GM12872 (cell line): ENCODE results near the gene FLVCR2.

Experiments
- CTCF ChIP-seq: IDR thresholded peaks from 3 replicates; pipeline ENCODE4 v1.5.1; 2011; ENCODE audit warnings: low read depth, mild to moderate bottlenecking, low read length, moderate library complexity; ENCODE audit not compliant: insufficient read depth

Gene FLVCR2

GRCh38 chr14:75547552-75548250 lies 30.7 kb upstream of the FLVCR2 start:
- no peak for TF ChIP-seq CTCF

GRCh38 chr14:75548544-75548943 lies 29.9 kb upstream of the FLVCR2 start:
- no peak for TF ChIP-seq CTCF

- no peak for TF ChIP-seq CTCF
These were observed 29.3 kb upstream of the FLVCR2 start for GRCh38 chr14:75549169-75549568.

- no peak for TF ChIP-seq CTCF
These were observed 27.4 kb upstream of the FLVCR2 start for GRCh38 chr14:75551021-75551420.

GRCh38 chr14:75553157-75553556 lies 25.3 kb upstream of the FLVCR2 start:
- no peak for TF ChIP-seq CTCF

GRCh38 chr14:75553761-75554364 lies 24.6 kb upstream of the FLVCR2 start:
- TF ChIP-seq CTCF, result no peak

- no peak for TF ChIP-seq CTCF
These were observed 23.9 kb upstream of the FLVCR2 start for GRCh38 chr14:75554482-75554881.
